HG03103 (cell line): ENCODE results near the gene SEMA5A.

Experiments
- ATAC-seq: cut with Tn5 transposase; IDR thresholded peaks from one replicate; pipeline ENCODE4 v1.9.1; 2021; ENCODE audit warnings: low read depth; ENCODE audit not compliant: unreplicated experiment

The SEMA5A gene

GRCh38 chr5:9523090-9523823 is 22.6 kb downstream of the SEMA5A start:
- no peak for ATAC-seq

DNA sequence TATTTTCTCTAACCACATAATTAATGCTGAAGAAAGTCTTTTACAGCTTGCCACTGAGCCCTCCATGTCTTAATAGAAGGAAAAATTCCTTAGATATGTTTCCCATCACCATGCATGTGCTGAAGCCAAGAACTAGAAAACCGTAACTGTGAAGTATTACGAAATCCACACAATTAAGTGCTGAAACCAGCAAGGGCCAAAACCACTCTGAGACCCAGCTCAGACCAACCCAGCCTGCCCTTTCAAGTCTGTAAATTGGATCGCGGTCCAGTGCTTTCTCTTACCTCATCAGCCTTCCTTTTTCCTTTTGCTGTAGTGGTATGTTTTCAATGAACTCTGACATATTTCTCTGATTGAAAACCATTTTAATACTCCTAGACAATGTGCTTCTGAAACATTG is 26.3 kb downstream of the SEMA5A start:
- ATAC-seq = no peak

DNA sequence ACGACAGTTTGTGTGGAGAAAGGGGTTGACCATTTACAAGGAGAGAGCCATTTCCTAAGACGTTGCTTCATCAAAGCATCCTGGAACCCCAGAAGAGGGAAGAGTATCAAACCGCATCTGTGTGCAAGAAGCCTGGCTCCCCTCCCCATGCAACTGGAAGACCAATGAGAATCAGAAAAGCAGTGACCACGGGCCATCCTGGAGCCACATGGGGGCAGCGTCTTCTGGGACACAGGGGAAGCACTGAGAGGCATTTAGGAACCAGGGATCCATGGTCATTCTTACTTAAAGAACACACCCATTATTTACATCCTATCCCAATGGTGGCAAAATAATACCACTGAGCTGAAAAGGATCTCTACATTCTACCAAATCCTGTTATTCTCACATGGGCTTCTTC is 29.3 kb downstream of the SEMA5A start:
- no peak for ATAC-seq

DNA sequence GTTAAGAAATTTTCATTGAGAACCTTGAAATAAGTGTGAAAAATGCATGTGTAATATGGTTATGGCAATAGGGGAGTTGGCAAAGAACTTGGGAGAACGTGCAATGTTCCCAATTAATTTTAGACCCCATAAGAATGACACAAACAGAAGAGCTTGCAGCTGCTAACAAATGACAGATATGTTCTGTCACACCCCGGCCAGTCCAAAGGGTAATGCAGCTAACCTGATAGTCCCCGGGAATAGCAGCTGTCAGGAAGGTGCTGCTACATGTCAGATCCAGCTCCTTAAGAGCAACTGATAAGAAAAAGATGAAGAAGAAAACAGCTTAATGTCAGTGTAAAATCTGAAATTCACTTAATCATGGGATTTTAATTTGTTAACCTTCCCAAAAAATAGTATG is 30.4 kb downstream of the SEMA5A start:
- no peak for ATAC-seq

DNA sequence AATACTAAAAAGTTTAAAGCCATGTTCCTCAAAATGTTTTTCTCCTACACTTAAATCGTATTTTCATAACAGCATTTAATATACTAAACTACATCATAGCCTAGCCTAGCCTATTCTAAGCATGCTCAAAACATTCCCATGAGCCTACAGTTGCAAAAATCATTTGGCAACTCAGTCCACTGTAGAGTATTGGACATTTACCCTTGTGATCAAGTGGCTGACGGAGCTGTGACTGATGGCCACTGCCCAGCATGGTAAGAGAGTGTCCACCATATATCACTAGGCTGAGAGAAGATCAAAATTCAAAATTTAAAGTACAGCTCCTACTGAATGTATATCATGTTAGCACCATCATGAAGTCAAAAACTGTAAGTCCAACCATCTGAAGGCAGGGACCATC is 30.9 kb downstream of the SEMA5A start:
- ATAC-seq = no peak

DNA sequence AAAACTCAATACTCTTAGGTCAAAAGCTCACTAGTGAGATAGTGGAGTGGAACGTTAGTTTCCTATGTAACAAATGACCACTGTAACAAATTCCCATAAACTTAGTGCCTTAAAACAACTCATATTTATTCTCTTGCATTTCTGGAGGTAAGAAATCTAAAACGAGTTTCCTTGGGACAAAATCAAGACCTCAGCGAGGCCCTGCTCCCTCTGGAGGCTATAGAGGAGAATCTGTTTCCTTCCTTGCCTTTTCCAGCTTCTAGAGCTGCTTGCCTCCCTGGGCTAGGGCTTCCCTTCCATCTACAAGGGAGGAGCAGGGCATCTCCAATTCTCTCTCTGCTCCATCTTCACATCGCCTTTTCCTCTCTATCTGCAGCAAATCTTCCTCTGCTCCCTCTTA is 32.0 kb downstream of the SEMA5A start:
- no peak for ATAC-seq

GRCh38 chr5:9512457-9512856 is 33.4 kb downstream of the SEMA5A start:
- ATAC-seq = no peak

- ATAC-seq = no peak
Observed at GRCh38 chr5:9507974-9508373, 37.9 kb downstream of the SEMA5A start.

GRCh38 chr5:9505225-9505624 is 40.6 kb downstream of the SEMA5A start:
- no peak for ATAC-seq

- no peak for ATAC-seq
Observed at GRCh38 chr5:9502864-9503263, 43.0 kb downstream of the SEMA5A start.

DNA sequence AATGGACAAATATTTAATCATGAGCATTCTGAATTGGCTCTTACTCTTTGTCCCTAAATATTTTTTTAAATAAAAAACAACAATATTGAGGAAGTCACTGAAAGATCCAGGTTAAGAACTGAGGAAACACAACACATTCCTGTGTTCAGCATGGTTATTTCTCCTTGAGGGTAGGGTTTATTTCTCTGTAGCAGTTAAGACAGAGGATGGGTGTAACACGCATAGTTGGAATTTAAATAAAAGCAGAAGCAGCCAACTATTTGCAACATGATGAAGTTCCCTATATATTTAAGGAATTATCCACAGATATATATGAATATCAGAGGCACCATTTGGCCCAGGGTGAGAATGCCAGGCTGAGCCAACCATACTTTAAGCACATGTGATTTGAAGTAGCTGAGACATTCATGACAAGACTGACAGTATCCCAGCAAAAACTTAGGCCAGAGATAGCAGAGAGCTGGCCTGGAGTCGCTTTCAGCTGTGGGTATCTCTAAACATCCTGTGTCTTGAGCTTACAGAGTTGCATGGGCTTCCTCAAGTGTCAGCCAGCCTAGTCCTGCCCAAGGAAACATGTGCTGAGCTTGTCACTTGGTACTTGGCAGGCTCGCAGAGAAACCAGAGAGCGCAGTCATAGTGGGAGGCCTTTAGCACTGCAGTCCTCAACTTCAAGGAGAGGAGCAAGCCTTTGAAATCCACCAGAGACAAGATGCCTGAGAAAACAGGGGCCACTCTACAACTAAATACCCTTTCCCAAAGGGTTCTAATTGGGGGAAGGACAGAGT is 43.6 kb downstream of the SEMA5A start:
- ATAC-seq = no peak

DNA sequence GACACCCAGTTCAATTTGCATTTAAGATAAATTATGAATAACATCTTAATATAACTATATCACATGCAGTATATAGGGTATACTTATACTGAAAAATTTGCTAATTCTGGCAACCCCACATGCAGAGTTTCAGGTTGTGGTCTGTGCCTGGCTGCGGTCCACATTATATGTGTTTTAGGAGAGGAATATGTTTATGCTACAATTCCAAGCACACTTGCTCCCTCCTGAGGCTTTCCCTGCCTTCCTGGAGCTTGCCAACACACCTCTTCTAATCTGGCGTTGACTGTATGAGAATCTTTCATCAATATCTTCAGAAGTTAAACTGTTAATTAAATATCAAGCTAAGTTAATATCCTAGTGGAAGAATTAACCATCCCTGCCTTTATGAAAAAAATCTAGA is 45.2 kb downstream of the SEMA5A start:
- ATAC-seq = no peak

- no peak for ATAC-seq
Observed at GRCh38 chr5:9500193-9500592, 45.7 kb downstream of the SEMA5A start.

- peak; percentile 47 for ATAC-seq
Observed at GRCh38 chr5:9499498-9499876, 46.4 kb downstream of the SEMA5A start.

DNA sequence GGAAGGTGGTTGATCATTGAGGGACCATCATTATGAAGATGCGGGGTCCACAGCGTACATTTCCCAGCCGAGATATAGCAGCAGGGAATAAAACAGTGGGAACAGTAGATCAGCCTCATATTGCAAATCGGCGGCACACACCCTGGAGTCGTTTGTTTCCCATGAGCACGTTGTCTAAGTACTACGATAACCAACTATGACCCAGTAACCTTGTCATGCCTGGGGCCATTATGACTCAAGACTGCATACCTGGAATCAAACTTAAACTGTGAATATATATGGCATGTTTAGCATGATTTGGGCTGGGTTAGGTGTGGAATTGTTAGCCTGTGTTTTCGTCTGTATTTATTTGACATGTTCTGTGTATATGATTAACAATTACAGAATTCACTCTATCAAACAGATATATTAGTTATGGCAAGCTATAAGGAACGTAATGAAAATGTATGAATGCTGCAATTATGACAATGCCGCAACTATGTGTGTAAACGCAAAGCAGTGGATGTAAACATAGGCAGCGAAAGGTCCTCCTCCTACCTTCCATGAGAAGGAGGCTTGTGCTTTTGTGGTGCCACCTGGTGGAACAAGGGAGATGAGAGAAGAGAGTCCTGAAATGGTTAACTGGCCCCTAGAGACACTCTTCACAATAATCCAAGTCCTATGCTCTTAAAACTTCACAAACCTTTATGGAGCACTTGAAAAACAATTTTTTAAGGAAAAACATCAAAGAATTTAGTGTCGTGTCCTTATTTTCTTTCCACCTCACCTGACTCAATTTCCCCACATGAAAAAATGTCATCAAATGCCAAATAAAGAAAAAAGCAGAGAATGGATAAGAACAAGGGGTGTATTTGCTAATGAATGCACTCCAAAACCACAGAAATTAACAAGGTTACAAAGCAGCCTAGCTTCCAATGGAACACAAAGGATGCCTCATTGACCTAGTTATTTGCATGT is 47.1 kb downstream of the SEMA5A start:
- ATAC-seq = no peak

DNA sequence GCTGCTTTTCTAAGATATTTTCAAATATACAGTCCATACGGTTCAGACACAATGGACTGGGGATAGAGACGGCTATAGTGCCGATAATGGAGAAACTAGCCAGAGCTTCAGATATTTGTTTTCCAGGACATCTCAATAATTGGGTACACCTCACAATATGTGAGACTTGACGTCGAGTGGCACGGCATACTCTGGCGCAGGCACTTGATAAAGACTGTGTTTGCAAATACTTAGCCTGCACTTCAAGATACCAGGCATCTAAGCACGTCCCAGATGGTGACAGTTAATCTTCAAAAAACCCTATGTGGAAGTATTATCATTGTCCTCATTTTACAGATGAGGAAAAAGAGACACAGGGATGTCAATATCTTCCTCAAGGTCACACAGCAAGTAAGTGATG is 48.5 kb downstream of the SEMA5A start:
- no peak for ATAC-seq

GRCh38 chr5:9496801-9497200 is 49.1 kb downstream of the SEMA5A start:
- no peak for ATAC-seq

GRCh38 chr5:9495121-9495520 is 50.8 kb downstream of the SEMA5A start:
- no peak for ATAC-seq

- no peak for ATAC-seq
Observed at GRCh38 chr5:9494301-9494700, 51.6 kb downstream of the SEMA5A start.

GRCh38 chr5:9490494-9491097 is 55.3 kb downstream of the SEMA5A start:
- ATAC-seq = no peak

- no peak for ATAC-seq
Observed at GRCh38 chr5:9483779-9484178, 62.1 kb downstream of the SEMA5A start.
